ENCODE results near the gene BLCAP. TPM values are rescaled to one million over a fixed set of nuclear protein-coding genes. Genes with fewer than 3 reads are reported as not detected.

BLCAP gene
- total and polyA plus RNA-seq, 2 of the 4 experiments (the other 2 are of a cell fraction): 17.7 to 67.3 TPM

- no peak for DNase-seq
- POLR2A ChIA-PET (ENCODE audit: unreplicated experiment): no interaction called here
- dilution Hi-C loops (cut with HindIII; ENCODE audit: low sequenced_read_pairs, unreplicated experiment): no loop called here
Observed at GRCh38 chr20:37494301-37494700, 33.4 kb downstream of the BLCAP start.

More at GRCh38 chr20:37494301-37494700, 33.4 kb downstream of the BLCAP start:
- Histone ChIP-seq H3K79me1 (ENCODE audit: low read depth in 1 of 2, low read length in 2 of 2) (no peaks in the 10 kb centered on the region; a peak in 1 of 4 replicates), H3K36me3 (ENCODE audit: control insufficient read depth, insufficient read depth, low read length) (no peaks in the 10 kb centered on the region; the same call in none of the 2 replicates), H3K4ac (ENCODE audit: low read depth, low read length) (no peak overlapping the region), H3K18ac (ENCODE audit: low read depth, low read length) (no peak overlapping the region), H3K56ac (ENCODE audit: extremely low read depth, insufficient read depth, low read length) (no peak overlapping the region), H3K4me3 (ENCODE audit: insufficient read depth, low read depth, low read length) (no peak overlapping the region), H3K9me3 (ENCODE audit: control insufficient read depth, insufficient read depth, low read length) (no peaks in the 10 kb centered on the region), H3K27ac (ENCODE audit: insufficient read depth, low read length) (no peak overlapping the region), H3K9me1 (ENCODE audit: insufficient read depth, low read length) (peaks cover 4% of the 10 kb centered on the region; the same call in 1 of the 2 replicates), H4K8ac (ENCODE audit: low read depth in 2 of 2, low read length in 2 of 2) (no peak overlapping the region), H4K20me1 (ENCODE audit: insufficient read depth, low read length) (0 out of 2 replicates have a peak, but pooled peaks cover 4% of the 10 kb centered on the region), H2BK120ac (ENCODE audit: low read depth, low read length) (no peak overlapping the region), H3K14ac (replicated peaks; ENCODE audit: low read depth, low read length) (no peak overlapping the region), H3K9ac (ENCODE audit: low read depth, low read length) (no peak overlapping the region), H2BK15ac (ENCODE audit: low read depth, low read length) (no peak overlapping the region), H3K23ac (ENCODE audit: low read depth, low read length) (no peak overlapping the region), H3K4me2 (ENCODE audit: low read depth, low read length) (no peak overlapping the region), H4K5ac (ENCODE audit: low read depth, low read length) (no peak overlapping the region), H4K91ac (ENCODE audit: insufficient read depth, low read depth, low read length) (no peak overlapping the region), H3K4me1 (ENCODE audit: control insufficient read depth, insufficient read depth, low read length) (peaks cover 2% of the 10 kb centered on the region; the same call in 1 of the 2 replicates), H2BK20ac (ENCODE audit: low read depth, low read length) (no peak overlapping the region), H2AK5ac (ENCODE audit: low read depth, low read length) (no peak overlapping the region), H2AFZ (replicated peaks; ENCODE audit: low read length, poor library complexity) (no peak overlapping the region), H2BK5ac (ENCODE audit: low read depth, low read length, poor library complexity, severe bottlenecking) (no peak overlapping the region), H3K27me3 (ENCODE audit: control insufficient read depth, insufficient read depth, low read length) (no peaks in the 10 kb centered on the region; the same call in 1 of the 2 replicates), H2AK9ac (replicated peaks; ENCODE audit: low read depth, low read length, poor library complexity) (no peak overlapping the region)
- intact Hi-C loops (cut with micrococcal nuclease): no loop called here
- ATAC-seq (ENCODE audit: low read depth): no peak
- no CpG with 5 or more reads among the region's 8 CpGs for WGBS, 2 experiments (ENCODE audit: extremely low coverage in 2 of 2, insufficient read length in 1 of 2)
- BruUV-seq (replicated peaks): no TSS peak
- TF ChIP-seq RCOR1 (IDR thresholded peaks at IDR 0.05; ENCODE audit: insufficient replicate concordance, low read length) (no peak), NFE2L2 (IDR thresholded peaks at IDR 0.05; ENCODE audit: low read depth, low read length) (no peak), SMC3 (IDR thresholded peaks at IDR 0.05; ENCODE audit: low read depth, low read length) (no peak), CHD1 (IDR thresholded peaks at IDR 0.05; ENCODE audit: low read depth, low read length) (no peak), MAFK (IDR thresholded peaks at IDR 0.05; ENCODE audit: low read depth, low read length) (no peak), RAD21 (IDR thresholded peaks at IDR 0.05; ENCODE audit: low read length) (no peak), FOS (IDR thresholded peaks at IDR 0.05; ENCODE audit: low read depth, low read length) (no peak), RFX5 (IDR thresholded peaks at IDR 0.05; ENCODE audit: low read depth, low read length) (no peak), CTCF (conservative IDR thresholded peaks at IDR 0.05; ENCODE audit: low read depth, low read length) (no peak), MXI1 (IDR thresholded peaks at IDR 0.05; ENCODE audit: borderline replicate concordance, low read depth, low read length) (no peak), ELK1 (IDR thresholded peaks at IDR 0.05; ENCODE audit: borderline replicate concordance, low read depth, low read length) (no peak), MAZ (IDR thresholded peaks at IDR 0.05; ENCODE audit: borderline replicate concordance, low read depth, low read length) (no peak), CEBPB (IDR thresholded peaks at IDR 0.05; ENCODE audit: low read depth, low read length) (no peak)
- TF ChIP-seq, protein P1, sequence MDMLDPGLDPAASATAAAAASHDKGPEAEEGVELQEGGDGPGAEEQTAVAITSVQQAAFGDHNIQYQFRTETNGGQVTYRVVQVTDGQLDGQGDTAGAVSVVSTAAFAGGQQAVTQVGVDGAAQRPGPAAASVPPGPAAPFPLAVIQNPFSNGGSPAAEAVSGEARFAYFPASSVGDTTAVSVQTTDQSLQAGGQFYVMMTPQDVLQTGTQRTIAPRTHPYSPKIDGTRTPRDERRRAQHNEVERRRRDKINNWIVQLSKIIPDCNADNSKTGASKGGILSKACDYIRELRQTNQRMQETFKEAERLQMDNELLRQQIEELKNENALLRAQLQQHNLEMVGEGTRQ (IDR thresholded peaks at IDR 0.05; ENCODE audit: low read depth, low read length): no peak
- CTCF ChIA-PET: no interaction called here
- in situ Hi-C loops (cut with MboI; ENCODE audit: low sequenced_read_pairs): no loop called here
